UCSD-AML1 (cell line): ENCODE results near the gene BNC2.
"Not testable (repeated sequence)": the region's sequence is repeated elsewhere in the genome, so short reads cannot be mapped to it uniquely, and the experiment has no call there.

ENCODE experiments used
- DNase-seq: peaks from one replicate; lab custom pipeline; 2025; ENCODE audit not compliant: unreplicated experiment; lab: John Stamatoyannopoulos, UW

The BNC2 gene

GRCh38 chr9:16461851-16462250 lies 408.6 kb downstream of the BNC2 start:
- DNase-seq: no peak

- DNase-seq: no peak
These were observed 409.2 kb downstream of the BNC2 start for GRCh38 chr9:16461137-16461840.

GRCh38 chr9:16460696-16461095 lies 409.8 kb downstream of the BNC2 start:
- DNase-seq: no peak

- DNase-seq: no peak
These were observed 410.9 kb downstream of the BNC2 start for GRCh38 chr9:16459421-16460148.

- DNase-seq: no peak
These were observed 411.6 kb downstream of the BNC2 start for GRCh38 chr9:16458696-16459420.

GRCh38 chr9:16455842-16456241 lies 414.6 kb downstream of the BNC2 start:
- no peak for DNase-seq

- DNase-seq: no peak
These were observed 417.1 kb downstream of the BNC2 start for GRCh38 chr9:16453390-16453789.

- DNase-seq: no peak
These were observed 419.9 kb downstream of the BNC2 start for GRCh38 chr9:16450578-16450977.

- DNase-seq: no peak
These were observed 420.4 kb downstream of the BNC2 start for GRCh38 chr9:16450043-16450442.

GRCh38 chr9:16449076-16449730 lies 421.3 kb downstream of the BNC2 start:
- DNase-seq: no peak

- no peak for DNase-seq
These were observed 422.5 kb downstream of the BNC2 start for GRCh38 chr9:16447946-16448345.

- DNase-seq: no peak
These were observed 423.8 kb downstream of the BNC2 start for GRCh38 chr9:16446636-16447035.

- DNase-seq: no peak
These were observed 425.1 kb downstream of the BNC2 start for GRCh38 chr9:16445141-16445920.

- DNase-seq: no peak
These were observed 427.8 kb downstream of the BNC2 start for GRCh38 chr9:16442622-16443021.

- DNase-seq: no peak
These were observed 428.7 kb downstream of the BNC2 start for GRCh38 chr9:16441791-16442190.

GRCh38 chr9:16438831-16439230 lies 431.6 kb downstream of the BNC2 start:
- not testable (repeated sequence) for DNase-seq

GRCh38 chr9:16436545-16436944 lies 433.9 kb downstream of the BNC2 start:
- no peak for DNase-seq

- DNase-seq: no peak
These were observed 435.9 kb downstream of the BNC2 start for GRCh38 chr9:16434526-16434925.

- no peak for DNase-seq
These were observed 437.0 kb downstream of the BNC2 start for GRCh38 chr9:16433494-16433893.

- no peak for DNase-seq
These were observed 438.6 kb downstream of the BNC2 start for GRCh38 chr9:16431666-16432392.
